Progenitor cell of endocrine pancreas (in vitro differentiated cells): Measurements from ENCODE around the gene GNB2. TPM values are rescaled to one million over a fixed set of nuclear protein-coding genes. Genes with fewer than 3 reads are reported as not detected.

Source experiments
- DNase-seq: peaks from one replicate; pipeline ENCODE4 v3.0.0; 2021; ENCODE audit warnings: low spot score; ENCODE audit not compliant: unreplicated experiment
- H3K27ac Mint-ChIP-seq: 2 replicates; pipeline ENCODE4 v1.8.0; 2021; ENCODE audit warnings: mild to moderate bottlenecking, moderate library complexity, mixed read lengths
- H3K27me3 Mint-ChIP-seq: 2 replicates; pipeline ENCODE4 v1.8.0; 2021; ENCODE audit warnings: mixed read lengths
- H3K36me3 Mint-ChIP-seq: 2 replicates; pipeline ENCODE4 v1.8.0; 2022; ENCODE audit warnings: mixed read lengths; ENCODE audit not compliant: insufficient read depth
- H3K4me1 Mint-ChIP-seq: 2 replicates; pipeline ENCODE4 v1.8.0; 2021; ENCODE audit warnings: low read depth, mixed read lengths
- H3K4me3 Mint-ChIP-seq: 2 replicates; pipeline ENCODE4 v1.8.0; 2021; ENCODE audit warnings: low read depth, mild to moderate bottlenecking, moderate library complexity, mixed read lengths
- H3K9me3 Mint-ChIP-seq: 2 replicates; pipeline ENCODE4 v1.8.0; 2021; ENCODE audit warnings: low read depth, mixed read lengths
- total RNA-seq: library from RNA; stranded (reverse); gene quantifications from 2 replicates; pipeline ENCODE4 v1.2.1, GENCODE V29; 2021
- TF ChIP-seq, protein P1 (sequence below): fragments of 200-600 bp; sonication (generic); IDR thresholded peaks from one replicate; pipeline ENCODE4 v1.5.0; 2021; ENCODE audit warnings: antibody characterized with exemption, mild to moderate bottlenecking; ENCODE audit not compliant: unreplicated experiment

Gene GNB2
- total RNA-seq, 1 donor from 2014 or later = 167 TPM

DNA sequence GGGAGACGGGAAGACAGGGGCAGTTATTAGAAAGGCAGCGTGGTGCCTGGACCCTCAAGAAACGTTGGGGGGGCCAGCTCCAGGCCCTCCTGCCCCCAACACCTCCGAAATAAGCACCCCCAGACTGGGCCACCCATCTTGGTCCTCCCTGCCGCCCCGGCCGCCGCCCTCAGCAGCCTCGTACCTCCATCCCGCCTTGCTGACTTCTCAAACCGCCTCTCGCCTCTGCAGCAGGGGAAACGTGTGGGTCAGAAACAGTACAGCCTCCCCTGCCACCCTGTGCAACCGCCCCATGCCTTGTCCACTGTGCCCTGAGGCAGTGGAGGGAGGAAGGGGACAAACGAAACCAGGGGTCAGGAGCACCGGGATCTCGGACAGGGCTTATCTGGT is 13.3 kb downstream of the GNB2 start:
- DNase-seq = no peak
- TF ChIP-seq, protein P1, sequence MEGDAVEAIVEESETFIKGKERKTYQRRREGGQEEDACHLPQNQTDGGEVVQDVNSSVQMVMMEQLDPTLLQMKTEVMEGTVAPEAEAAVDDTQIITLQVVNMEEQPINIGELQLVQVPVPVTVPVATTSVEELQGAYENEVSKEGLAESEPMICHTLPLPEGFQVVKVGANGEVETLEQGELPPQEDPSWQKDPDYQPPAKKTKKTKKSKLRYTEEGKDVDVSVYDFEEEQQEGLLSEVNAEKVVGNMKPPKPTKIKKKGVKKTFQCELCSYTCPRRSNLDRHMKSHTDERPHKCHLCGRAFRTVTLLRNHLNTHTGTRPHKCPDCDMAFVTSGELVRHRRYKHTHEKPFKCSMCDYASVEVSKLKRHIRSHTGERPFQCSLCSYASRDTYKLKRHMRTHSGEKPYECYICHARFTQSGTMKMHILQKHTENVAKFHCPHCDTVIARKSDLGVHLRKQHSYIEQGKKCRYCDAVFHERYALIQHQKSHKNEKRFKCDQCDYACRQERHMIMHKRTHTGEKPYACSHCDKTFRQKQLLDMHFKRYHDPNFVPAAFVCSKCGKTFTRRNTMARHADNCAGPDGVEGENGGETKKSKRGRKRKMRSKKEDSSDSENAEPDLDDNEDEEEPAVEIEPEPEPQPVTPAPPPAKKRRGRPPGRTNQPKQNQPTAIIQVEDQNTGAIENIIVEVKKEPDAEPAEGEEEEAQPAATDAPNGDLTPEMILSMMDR = no peak
- Mint-ChIP-seq H3K36me3 (peaks cover 6% of the 10 kb centered on the region), H3K27me3 (no peaks in the 10 kb centered on the region), H3K4me1 (peaks cover 5% of the 10 kb centered on the region), H3K27ac (no peak overlapping the region), H3K4me3 (no peak overlapping the region), H3K9me3 (no peaks in the 10 kb centered on the region)

DNA sequence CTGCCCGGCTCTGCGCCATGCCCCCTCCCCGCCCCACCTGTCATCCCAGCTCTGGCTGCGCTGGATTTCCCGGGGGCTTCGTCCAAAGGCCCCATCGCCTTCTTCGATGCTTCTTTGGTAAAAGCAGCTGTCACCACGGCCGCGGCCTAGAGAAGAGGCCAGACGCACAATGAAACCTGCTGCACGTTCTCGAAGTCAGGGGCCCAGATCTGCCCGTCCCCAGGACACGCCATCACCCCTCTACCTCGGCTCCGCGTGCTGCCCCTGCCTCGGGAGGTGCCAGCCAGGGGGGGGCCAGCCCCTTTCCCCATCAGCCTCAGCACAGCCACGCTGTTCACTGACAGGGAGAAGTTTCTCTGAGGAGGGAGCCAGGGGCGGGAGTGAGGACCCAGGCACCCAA is 13.7 kb downstream of the GNB2 start:
- Mint-ChIP-seq H3K27me3 (no peaks in the 10 kb centered on the region), H3K27ac (no peak overlapping the region), H3K4me1 (peaks cover 6% of the 10 kb centered on the region), H3K9me3 (no peaks in the 10 kb centered on the region), H3K4me3 (no peak overlapping the region), H3K36me3 (peaks cover 6% of the 10 kb centered on the region)
- DNase-seq = no peak
- TF ChIP-seq, protein P1 = no peak

DNA sequence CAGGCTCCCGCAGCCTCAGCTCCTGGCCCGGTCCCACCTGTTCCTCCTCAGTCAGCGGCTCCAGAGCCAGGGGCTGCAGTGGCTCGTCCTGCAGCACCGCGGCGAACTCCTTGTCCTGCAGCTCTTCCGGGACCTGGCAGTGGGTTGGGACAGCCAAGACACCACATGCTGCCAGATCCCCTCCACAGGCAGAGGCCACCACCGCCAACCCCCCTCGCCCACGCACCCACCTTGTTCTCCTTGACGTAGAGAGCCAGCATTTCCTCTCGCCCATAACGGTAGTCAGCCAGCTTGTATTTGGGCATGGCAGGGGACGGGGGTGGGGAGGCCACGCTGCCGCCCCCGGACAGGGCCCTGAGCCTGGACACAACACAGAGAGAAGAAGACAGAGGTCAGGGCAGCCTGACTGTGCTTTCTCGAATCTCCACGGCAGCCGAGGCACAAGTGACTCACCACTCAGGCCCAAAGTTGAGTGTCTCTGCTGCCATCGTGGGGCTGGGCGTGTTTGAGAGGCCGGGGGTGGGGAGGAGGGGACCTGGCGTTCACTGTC is 14.3 kb downstream of the GNB2 start:
- no peaks in the 10 kb centered on the region for H3K27me3 Mint-ChIP-seq
- H3K4me3 Mint-ChIP-seq = no peak overlapping the region
- peaks cover 6% of the 10 kb centered on the region for H3K36me3 Mint-ChIP-seq
- no peak for DNase-seq
- TF ChIP-seq, protein P1 = no peak
- H3K4me1 Mint-ChIP-seq = peaks cover 12% of the 10 kb centered on the region
- H3K27ac Mint-ChIP-seq = no peak overlapping the region
- no peaks in the 10 kb centered on the region for H3K9me3 Mint-ChIP-seq

DNA sequence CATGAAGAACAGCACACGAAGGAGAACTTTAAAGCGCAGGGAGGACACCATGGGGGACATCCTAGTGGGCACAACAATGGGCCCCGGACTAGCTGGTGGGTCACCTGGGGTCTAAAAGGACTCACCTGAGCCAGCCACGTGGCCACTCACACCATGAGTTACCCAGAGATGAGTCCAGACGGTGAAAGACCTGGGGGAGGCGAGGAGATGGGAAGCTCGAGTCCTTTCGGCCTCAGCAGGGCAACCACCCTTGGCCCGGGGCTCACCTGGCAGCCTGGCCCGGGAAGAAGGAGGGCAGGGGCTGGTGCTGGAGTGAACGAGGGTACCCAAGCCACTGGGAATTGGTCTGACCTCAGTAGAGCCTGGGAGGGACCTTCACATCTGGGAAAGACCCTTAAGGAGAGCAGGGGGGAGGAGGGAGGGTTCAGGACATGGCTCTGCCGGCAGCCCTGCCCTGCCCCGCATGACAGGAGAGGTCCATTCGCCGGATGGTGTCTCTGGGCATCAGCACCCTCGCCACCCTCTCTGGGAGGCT is 14.9 kb downstream of the GNB2 start:
- Mint-ChIP-seq H3K27ac (peak overlapping the region; percentile 41), H3K27me3 (no peaks in the 10 kb centered on the region)
- TF ChIP-seq, protein P1 = no peak

DNA sequence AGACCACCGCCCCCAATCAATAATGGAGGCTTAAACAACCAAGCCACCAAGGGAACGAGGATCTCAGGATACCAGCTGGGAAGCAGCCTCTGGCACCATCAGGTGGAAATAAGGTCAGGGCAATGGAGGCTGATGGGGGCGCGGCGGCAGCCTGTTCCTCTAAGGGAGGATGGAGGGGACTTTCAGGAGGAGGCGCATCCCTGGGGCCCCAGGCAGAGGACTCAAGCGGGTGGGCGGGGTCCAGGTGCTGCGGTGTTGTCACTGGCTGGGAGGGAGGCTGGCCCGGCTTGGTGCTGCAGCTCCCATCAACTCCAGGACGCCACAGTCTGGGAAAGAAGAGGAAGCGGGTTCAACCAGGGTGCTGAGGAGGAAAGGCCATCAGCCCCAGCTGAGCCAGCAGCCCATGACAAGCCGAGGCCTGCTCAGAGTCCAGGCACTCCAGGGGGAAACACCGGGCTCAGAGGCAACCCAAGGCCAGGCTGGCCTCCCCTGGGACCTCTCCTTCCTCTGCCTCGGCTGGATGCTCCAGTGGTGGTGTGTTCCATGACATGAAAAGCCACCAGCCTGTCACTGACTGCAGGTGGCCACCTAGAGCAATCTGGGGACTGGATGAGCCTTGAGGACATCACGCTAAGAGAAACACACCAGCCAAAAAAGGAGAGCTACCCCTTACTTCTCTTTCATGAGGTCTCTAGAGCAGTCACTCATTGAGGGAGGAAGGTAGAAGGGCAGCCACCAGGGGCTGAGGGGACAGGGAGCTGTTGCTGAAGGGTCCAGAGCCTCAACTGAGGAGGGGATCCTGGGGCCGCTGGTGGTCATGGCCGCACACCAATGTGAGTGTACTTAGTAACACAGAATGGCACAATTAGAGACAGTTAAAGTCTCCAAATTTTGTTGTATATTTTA is 15.9 kb downstream of the GNB2 start:
- no peak for DNase-seq
- Mint-ChIP-seq H3K4me3 (no peak overlapping the region), H3K4me1 (peaks cover 16% of the 10 kb centered on the region), H3K36me3 (peaks cover 4% of the 10 kb centered on the region), H3K9me3 (no peaks in the 10 kb centered on the region), H3K27me3 (no peaks in the 10 kb centered on the region), H3K27ac (peak overlapping the region; percentile 87)
- TF ChIP-seq, protein P1 = no peak

More for the DNA sequence above, 14.9 kb downstream of the GNB2 start:
- no peaks in the 10 kb centered on the region for H3K9me3 Mint-ChIP-seq
- H3K4me1 Mint-ChIP-seq = peaks cover 16% of the 10 kb centered on the region
- H3K36me3 Mint-ChIP-seq = peaks cover 4% of the 10 kb centered on the region
- no peak for DNase-seq
- no peak overlapping the region for H3K4me3 Mint-ChIP-seq
